HepG2 (cell line): ENCODE results near the gene SSC5D. TPM values are rescaled to one million over a fixed set of nuclear protein-coding genes. Genes with fewer than 3 reads are reported as not detected.

Source experiments
- BHLHE40 ChIP-seq: IDR thresholded peaks from 2 replicates; pipeline ENCODE4 v1.6.1; 2011; ENCODE audit warnings: low read length, improper control_type of control experiment
- CBX5 ChIP-seq: sonication (generic); formaldehyde crosslinking; IDR thresholded peaks from 2 replicates; pipeline ENCODE4 v1.4.0; 2020; ENCODE audit warnings: missing genetic modification reagents, borderline replicate concordance
- ESRRA ChIP-seq: sonication (generic); formaldehyde crosslinking; IDR thresholded peaks from 2 replicates; pipeline ENCODE4 v1.5.1; 2020; ENCODE audit warnings: mild to moderate bottlenecking, low read depth, missing genetic modification reagents
- ISL2 ChIP-seq: sonication (generic); formaldehyde crosslinking; IDR thresholded peaks from 2 replicates; pipeline ENCODE4 v1.5.0; 2020; ENCODE audit warnings: missing genetic modification reagents
- NFYB ChIP-seq: sonication (generic); formaldehyde crosslinking; IDR thresholded peaks from 2 replicates; pipeline ENCODE4 v1.4.0; 2020; ENCODE audit warnings: missing genetic modification reagents
- PHF8 ChIP-seq: sonication (generic); formaldehyde crosslinking; IDR thresholded peaks from 2 replicates; pipeline ENCODE4 v1.5.0; 2020; ENCODE audit warnings: missing genetic modification reagents
- PTBP1 ChIP-seq: fragments of 200-400 bp; formaldehyde crosslinking; IDR thresholded peaks from 2 replicates; pipeline ENCODE4 v1.6.1; 2018; ENCODE audit warnings: low read length, low read depth; ENCODE audit not compliant: poor library complexity, severe bottlenecking
- RFX5 ChIP-seq: IDR thresholded peaks from 2 replicates; pipeline ENCODE4 v1.6.1; 2011; ENCODE audit warnings: low read depth, low read length, improper control_type of control experiment
- SMAD1 ChIP-seq: sonication (generic); formaldehyde crosslinking; IDR thresholded peaks from 2 replicates; pipeline ENCODE4 v1.4.0; 2020; ENCODE audit warnings: missing genetic modification reagents, low read depth, mild to moderate bottlenecking, borderline replicate concordance
- TRAFD1 ChIP-seq: sonication (generic); formaldehyde crosslinking; IDR thresholded peaks from 2 replicates; pipeline ENCODE4 v1.5.1; 2020; ENCODE audit warnings: missing genetic modification reagents, mild to moderate bottlenecking, borderline replicate concordance
- XRCC5 ChIP-seq: fragments of 200-400 bp; formaldehyde crosslinking; optimal IDR thresholded peaks from 2 replicates; pipeline ENCODE3; 2017; ENCODE audit warnings: mild to moderate bottlenecking, low read length
- ZBTB2 ChIP-seq: sonication (generic); formaldehyde crosslinking; IDR thresholded peaks from 2 replicates; pipeline ENCODE4 v1.8.0; 2022; ENCODE audit warnings: low read depth, missing genetic modification reagents
- ZNF136 ChIP-seq: sonication (generic); formaldehyde crosslinking; IDR thresholded peaks from 2 replicates; pipeline ENCODE4 v1.8.1; 2022; ENCODE audit warnings: low read depth, mild to moderate bottlenecking, moderate library complexity, missing genetic modification reagents
- ZNF619 ChIP-seq: sonication (generic); formaldehyde crosslinking; IDR thresholded peaks from 2 replicates; pipeline ENCODE4 v1.4.0; 2020; ENCODE audit warnings: mild to moderate bottlenecking, missing genetic modification reagents
- ZNF710 ChIP-seq: sonication (generic); formaldehyde crosslinking; IDR thresholded peaks from 2 replicates; pipeline ENCODE4 v1.5.0; 2020; ENCODE audit warnings: mild to moderate bottlenecking, missing genetic modification reagents, borderline replicate concordance
- ZNF746 ChIP-seq: sonication (generic); formaldehyde crosslinking; IDR thresholded peaks from 2 replicates; pipeline ENCODE4 v1.8.0; 2022; ENCODE audit warnings: mild to moderate bottlenecking, missing genetic modification reagents
- ZNF776 ChIP-seq: sonication (generic); formaldehyde crosslinking; IDR thresholded peaks from 2 replicates; pipeline ENCODE4 v1.4.0; 2020; ENCODE audit warnings: mild to moderate bottlenecking, missing genetic modification reagents
- polyA plus RNA-seq, 8 experiments: library from polyadenylated mRNA; depleted of rRNA in 3 of 8; stranded (reverse) in 7 of 8; unstranded in 1 of 8; fragments of >200 nt; fragmentation: Illumina TruSeq in 4 of 8; extraction: Trizol in 4 of 8; gene quantifications; 2 replicates each; pipeline versions ENCODE4 v1.2.1 to v1.2.3, GENCODE V29; 2011 to 2016; ENCODE audit warnings: low read depth in 4 of 8, missing spikeins in 1 of 8, mixed read lengths in 1 of 8; ENCODE audit not compliant: insufficient read depth in 1 of 8
- total RNA-seq, 5 experiments: library from RNA; depleted of rRNA; stranded (reverse); fragments of >200 nt; fragmentation: Illumina TruSeq; extraction: Trizol; gene quantifications; 2 replicates each; pipeline ENCODE4 v1.2.3, GENCODE V29; 2016; ENCODE audit warnings: low read depth in 1 of 5
- TF ChIP-seq, protein P1 (sequence below): sonication (generic); formaldehyde crosslinking; IDR thresholded peaks from 2 replicates; pipeline ENCODE4 v1.4.0; 2020; ENCODE audit warnings: missing genetic modification reagents
- TF ChIP-seq, protein P2 (sequence below): IDR thresholded peaks from 2 replicates; pipeline ENCODE4 v1.6.1; 2016; ENCODE audit warnings: mild to moderate bottlenecking, missing biosample characterization, missing genetic modification reagents
- TF ChIP-seq, protein P3 (sequence below): sonication (generic); formaldehyde crosslinking; IDR thresholded peaks from 2 replicates; pipeline ENCODE4 v1.5.0; 2020; ENCODE audit warnings: missing genetic modification reagents

SSC5D gene
- total and polyA plus RNA-seq, 2 of the 13 experiments (the other 11 are each of a cell fraction or from before 2014, with no cell fraction given): not detected

DNA sequence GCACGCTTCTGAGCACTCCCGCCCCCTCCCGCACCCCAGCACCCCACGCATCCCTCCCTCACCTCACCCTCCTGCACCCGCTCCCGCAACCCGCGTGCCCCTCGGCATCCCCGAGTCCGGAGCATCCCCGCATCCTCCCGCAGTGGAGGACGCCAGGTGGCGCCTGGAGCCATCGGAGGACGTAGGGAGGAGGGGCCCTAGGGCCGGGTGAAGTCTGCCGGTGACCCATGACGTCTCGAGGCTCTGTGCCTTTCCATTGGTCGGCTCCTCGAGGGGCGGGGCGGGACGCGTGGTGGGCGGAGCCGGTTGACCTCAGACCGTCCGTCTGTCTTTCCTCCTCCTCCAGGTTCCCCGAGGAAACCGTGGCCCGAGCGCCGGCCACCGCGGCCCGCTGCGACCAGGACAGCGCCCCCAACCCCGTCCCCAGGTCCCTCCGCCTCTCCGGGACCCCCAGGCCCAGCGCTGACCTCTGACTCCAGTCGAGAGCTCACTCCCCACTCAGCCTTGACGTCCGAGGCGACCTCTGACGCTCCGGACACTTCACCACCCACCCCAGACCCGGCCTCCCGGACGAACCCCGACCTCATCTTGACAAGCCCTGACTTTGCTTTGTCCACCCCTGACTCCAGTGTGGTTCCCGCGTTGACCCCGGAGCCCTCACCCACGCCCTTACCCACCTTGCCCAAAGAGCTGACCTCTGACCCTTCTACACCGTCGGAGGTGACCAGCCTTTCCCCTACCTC, 28.8 kb downstream of the SSC5D start (continued):
- TF ChIP-seq, protein P1, sequence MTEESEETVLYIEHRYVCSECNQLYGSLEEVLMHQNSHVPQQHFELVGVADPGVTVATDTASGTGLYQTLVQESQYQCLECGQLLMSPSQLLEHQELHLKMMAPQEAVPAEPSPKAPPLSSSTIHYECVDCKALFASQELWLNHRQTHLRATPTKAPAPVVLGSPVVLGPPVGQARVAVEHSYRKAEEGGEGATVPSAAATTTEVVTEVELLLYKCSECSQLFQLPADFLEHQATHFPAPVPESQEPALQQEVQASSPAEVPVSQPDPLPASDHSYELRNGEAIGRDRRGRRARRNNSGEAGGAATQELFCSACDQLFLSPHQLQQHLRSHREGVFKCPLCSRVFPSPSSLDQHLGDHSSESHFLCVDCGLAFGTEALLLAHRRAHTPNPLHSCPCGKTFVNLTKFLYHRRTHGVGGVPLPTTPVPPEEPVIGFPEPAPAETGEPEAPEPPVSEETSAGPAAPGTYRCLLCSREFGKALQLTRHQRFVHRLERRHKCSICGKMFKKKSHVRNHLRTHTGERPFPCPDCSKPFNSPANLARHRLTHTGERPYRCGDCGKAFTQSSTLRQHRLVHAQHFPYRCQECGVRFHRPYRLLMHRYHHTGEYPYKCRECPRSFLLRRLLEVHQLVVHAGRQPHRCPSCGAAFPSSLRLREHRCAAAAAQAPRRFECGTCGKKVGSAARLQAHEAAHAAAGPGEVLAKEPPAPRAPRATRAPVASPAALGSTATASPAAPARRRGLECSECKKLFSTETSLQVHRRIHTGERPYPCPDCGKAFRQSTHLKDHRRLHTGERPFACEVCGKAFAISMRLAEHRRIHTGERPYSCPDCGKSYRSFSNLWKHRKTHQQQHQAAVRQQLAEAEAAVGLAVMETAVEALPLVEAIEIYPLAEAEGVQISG (CRISPR knock-in tag): peak; percentile 13; the same call in 1 of the 2 replicates
- TF ChIP-seq XRCC5 (no peak), RFX5 (peak; percentile 100), SMAD1 (CRISPR knock-in tag) (no peak), BHLHE40 (peak; percentile 85), ZNF746 (no peak), ZNF619 (CRISPR knock-in tag) (0 out of 2 replicates have a peak, but pooled peaks have one; percentile 57), TRAFD1 (no peak), PTBP1 (no peak), ZNF776 (CRISPR knock-in tag) (no peak), ESRRA (peak; percentile 88), ZBTB2 (CRISPR knock-in tag) (no peak), ZNF710 (CRISPR knock-in tag) (no peak; the same call in 1 of the 2 replicates), ZNF136 (CRISPR knock-in tag) (no peak), CBX5 (peak; percentile 89; the same call in 1 of the 2 replicates), NFYB (CRISPR knock-in tag) (peak; percentile 93), ISL2 (peak; percentile 64; the same call in 1 of the 2 replicates), PHF8 (CRISPR knock-in tag) (peak; percentile 42; the same call in 1 of the 2 replicates)
- TF ChIP-seq, protein P2, sequence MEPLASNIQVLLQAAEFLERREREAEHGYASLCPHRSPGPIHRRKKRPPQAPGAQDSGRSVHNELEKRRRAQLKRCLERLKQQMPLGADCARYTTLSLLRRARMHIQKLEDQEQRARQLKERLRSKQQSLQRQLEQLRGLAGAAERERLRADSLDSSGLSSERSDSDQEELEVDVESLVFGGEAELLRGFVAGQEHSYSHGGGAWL: no peak
- TF ChIP-seq, protein P3, sequence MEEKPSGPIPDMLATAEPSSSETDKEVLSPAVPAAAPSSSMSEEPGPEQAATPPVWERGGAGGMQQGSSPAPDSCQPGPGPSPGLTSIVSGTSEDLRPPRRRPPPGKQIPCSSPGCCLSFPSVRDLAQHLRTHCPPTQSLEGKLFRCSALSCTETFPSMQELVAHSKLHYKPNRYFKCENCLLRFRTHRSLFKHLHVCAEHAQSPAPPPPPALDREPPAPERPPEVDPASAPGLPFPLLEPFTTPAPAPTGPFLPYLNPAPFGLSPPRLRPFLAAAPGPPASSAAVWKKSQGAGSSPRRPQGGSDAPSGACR (CRISPR knock-in tag): 0 out of 2 replicates have a peak, but pooled peaks have one; percentile 25
